NCI-H1694 (cell line): Measurements from ENCODE around the gene DAAM1.

Experiments used
- DNase-seq: peaks from one replicate; lab custom pipeline; 2025; lab: John Stamatoyannopoulos, UW

DAAM1 gene

GRCh38 chr14:59221568-59221967 lies 33.1 kb downstream of the DAAM1 start:
- no peak for DNase-seq

- no peak for DNase-seq
These were observed 35.9 kb downstream of the DAAM1 start for GRCh38 chr14:59224341-59224740.

GRCh38 chr14:59225281-59225680 lies 36.8 kb downstream of the DAAM1 start:
- no peak for DNase-seq

DNA sequence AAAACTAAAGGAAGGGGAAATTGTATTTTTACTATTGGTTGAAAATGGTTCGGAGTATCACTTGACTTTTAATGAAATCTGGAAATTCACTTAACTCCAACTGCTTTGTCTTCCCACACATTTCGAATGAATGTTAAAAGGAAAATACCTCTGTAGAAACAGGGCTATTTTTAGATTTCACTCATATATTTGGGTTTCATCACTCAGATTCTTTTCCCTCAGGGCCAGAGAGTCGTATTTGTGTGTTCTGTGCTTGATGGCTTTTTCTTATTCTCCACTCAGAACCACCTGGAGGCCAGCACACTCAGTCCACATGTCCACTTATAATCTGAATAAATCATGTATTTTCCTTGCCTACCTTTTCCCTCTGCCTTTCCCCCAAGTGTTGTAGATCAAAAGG lies 40.0 kb downstream of the DAAM1 start:
- no peak for DNase-seq

- DNase-seq = no peak
These were observed 41.4 kb downstream of the DAAM1 start for GRCh38 chr14:59229653-59230406.

DNA sequence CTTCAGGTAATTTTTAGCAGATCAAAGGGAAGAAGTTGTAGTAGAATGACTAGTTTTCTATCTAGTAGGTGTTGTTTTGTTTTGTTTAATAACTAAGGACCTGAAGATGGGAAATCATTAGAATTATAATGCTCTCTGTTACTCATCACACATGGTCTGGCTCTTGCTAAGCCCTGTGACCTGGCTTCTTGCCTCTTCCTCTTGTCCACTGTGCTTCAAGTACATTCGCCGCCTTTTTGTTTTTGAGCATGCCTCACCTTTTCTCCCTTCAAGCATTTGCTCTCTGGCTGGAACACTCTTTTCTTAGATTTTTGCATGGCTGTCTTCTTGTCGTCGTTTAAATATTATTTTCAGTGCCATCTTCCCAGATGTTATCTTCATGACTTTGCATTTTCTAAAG lies 47.7 kb downstream of the DAAM1 start:
- no peak for DNase-seq

- DNase-seq = no peak
These were observed 49.7 kb downstream of the DAAM1 start for GRCh38 chr14:59238216-59238615.

DNA sequence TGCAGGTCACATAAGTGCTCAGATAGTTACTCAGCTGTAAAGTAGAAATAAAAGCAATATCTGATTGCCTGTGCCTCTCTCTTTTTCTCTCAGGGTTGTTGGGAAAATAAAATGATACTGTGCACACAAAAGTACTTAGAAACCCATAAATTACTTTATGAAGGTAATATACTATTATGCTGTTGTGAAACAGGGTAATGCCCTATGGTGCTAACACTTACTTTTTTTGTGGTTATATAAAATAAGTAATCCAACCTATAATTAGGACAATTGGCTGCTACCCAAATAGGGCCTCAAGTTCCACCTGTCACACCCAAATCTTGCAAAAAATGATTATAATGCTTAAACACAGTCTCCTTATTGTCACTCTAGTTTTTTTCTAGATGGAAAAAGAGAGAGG lies 50.6 kb downstream of the DAAM1 start:
- DNase-seq = no peak

DNA sequence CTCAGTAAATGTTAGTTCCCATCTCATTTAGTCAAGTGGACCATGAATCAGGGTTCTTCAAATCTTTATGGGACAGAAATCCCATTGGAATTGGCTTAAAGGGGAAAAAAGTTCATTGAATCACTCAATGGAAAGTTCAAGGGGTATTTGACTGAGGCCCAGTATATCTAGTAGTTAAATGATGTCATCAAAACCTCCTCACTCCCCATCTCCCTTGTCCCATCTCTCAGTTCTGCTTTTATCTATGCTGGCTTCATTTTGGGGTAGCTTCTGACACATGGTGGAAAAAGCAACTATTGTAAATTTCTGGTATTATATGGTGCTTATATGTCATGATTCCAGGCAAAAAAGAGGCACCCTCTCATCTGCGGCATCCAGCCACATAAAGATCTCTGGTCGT lies 51.9 kb downstream of the DAAM1 start:
- no peak for DNase-seq

GRCh38 chr14:59241121-59241520 lies 52.7 kb downstream of the DAAM1 start:
- DNase-seq = no peak

DNA sequence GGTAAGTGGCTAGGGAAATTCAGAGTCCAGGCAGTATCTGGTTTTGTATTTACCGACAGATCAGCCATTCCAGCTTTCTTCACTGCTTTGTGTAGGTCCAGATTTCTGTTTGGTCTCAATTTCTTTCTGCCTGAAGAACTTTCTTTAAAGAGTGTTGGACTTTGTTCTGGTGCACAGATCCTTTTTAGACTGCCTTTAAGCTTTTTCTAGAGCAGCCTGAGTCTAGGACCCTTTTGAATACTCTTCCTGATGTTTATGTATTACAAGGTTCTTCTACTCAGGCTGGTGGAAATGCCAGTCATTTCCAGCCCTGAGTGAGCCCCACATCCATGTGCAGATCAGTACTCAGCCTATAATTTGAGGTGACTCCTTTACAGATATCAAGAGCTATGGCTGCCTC lies 54.7 kb downstream of the DAAM1 start:
- DNase-seq = no peak

DNA sequence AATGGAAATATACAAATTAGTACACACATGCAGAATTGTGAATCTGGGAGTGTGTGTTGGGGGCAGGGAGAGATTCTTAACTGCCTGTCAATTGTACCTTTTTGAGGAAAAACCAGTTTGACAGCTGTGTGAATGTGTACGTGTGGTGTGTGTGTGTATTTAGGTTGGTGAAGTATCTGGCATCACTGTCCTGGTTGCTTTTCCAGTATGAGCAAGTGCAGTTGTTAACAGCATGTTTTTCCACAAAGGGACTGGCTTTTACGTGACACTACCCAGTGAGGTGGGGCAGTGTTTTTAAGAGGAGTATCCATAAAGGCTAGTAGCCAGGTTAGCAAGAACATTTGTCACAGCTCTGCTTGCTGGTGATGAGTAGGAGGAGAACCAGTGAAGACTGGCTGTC lies 56.1 kb downstream of the DAAM1 start:
- no peak for DNase-seq

DNA sequence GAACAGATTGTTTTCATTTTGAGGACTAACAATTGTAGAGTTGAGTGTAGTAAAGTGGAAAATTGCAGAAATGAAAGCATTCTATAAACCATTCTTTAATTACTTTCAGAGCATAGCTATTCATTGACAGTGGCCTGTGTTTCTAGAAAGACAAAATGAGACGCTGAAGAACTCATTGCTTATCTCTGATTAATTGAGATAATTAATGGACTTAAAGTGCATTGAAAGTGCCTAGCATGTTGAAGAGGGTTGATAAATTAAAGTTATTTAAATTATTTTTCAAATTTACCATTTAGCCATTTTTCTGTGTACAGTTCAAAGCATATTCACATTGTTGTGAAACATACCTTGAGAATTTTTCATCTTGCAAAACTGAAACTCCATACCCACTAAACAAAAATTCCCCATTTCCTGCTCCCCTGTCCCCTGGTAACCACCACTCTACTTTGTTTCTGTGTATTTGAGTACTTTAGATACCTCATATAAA lies 57.4 kb downstream of the DAAM1 start:
- DNase-seq = no peak

GRCh38 chr14:59246566-59246965 lies 58.1 kb downstream of the DAAM1 start:
- no peak for DNase-seq

DNA sequence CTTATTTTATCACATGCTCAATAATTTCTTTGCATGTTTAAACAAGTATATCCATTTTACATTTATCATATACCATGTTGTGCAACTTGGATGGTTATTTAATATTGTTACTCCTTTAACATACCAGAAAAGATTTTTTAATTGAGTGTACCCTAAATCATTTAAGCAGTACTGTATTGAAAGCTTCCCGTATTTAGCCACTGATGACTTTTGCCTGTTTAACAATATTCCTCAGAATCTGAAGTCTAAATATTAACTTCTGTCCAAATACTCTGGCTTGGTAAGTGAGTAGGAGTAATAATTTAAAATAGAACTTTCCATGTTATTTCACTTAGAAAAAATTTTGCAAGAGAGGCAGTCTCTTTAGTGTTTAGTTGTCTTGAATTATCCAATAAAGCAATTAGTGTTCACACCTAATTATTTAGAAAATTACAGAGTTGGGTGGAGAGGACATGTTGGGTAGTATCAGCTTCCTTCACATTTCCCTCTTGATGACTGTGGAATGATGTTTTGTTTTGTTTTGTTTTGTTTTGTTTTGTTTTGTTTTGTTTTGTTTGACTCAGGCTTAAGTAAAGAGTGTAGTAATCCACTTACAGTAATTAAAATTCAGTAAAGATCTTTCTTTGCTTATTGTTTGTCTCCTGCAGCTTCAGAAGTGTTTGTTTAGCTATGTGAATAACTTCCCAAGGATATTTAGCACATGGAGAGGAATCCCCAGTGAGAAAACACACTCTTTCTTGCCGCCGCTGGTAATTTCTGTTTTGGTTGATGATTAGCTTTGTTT lies 59.5 kb downstream of the DAAM1 start:
- DNase-seq = no peak

DNA sequence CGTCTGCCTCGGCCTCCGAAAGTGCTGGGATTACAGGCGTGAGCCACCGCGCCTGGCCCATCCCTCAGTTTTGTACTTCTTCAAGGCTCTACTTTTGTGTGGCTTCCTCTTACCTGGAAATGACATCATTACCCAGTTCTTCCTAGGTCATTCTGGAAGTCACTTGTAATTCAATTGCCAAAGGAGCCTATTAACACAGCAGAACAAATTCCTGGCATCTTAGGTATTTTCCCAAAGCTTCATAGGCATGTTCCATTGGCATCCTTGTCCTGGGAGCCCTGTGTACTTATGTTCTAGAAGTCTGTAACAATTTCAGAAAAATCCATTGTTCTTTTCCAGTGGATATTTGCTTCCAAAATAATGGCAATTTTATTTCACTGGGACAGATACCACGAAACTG lies 60.6 kb downstream of the DAAM1 start:
- no peak for DNase-seq

DNA sequence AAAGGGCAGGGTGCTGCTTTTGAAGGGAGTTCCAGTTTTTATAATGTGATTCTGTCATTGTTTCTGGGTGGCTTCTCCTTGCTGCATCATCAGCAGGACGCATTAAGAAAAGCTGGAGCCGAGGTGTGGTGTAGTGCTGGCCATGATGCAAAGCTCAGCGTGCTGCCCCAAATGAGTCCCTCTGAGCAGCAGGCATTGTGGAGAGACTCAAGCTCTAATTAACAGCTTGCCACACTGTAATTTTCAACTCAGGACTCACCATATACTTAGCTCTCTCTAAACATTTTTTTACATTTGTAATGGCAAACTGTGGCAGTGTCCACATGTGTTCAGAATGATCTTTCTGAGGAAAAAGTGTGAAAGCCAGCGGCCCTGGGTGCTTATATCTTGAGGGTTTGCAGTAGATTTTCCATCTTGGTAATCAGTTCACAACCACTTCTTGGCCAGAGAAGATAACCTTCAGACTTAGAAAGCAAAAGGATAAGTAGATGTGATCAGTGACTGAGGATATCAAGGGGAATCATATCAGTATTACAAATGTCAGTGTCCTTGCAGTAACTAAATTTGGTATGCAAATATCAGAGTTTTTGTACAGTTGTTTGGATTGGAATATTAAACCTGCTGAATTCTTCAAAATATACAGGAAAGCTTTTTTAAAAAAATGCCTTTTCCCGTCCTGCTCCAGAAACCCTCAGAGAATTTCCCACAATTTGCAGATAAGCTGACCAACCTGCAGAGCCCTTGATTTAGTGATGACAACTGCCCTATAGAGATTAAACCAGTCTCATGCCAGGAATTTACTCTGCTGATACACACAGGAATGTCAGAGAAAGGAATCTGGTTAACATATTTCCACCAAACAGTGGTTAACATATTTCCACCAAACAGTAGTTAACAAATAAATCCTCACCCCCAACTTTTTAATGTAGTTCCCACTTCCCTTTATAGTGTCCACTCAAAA lies 63.6 kb downstream of the DAAM1 start:
- no peak for DNase-seq

- DNase-seq = no peak
These were observed 64.5 kb downstream of the DAAM1 start for GRCh38 chr14:59252772-59253500.

DNA sequence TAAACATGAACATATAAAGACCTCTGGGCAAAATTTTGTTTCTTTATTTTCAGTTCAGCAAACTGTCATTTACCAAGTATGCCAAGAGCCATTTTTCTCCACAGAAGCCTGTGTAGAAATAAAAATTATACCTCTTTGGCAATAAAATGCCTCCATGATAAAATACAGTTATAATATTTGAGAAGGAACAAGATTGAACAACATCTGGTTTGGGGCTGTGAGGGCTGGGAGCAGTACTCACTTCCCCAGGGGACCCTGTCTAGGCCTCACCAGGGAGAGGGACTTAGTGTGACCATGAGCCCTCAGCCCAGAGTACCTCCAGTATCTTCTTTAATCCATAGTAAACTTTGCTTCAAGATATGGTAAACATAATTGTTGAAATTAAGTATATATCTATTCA lies 65.1 kb downstream of the DAAM1 start:
- no peak for DNase-seq

DNA sequence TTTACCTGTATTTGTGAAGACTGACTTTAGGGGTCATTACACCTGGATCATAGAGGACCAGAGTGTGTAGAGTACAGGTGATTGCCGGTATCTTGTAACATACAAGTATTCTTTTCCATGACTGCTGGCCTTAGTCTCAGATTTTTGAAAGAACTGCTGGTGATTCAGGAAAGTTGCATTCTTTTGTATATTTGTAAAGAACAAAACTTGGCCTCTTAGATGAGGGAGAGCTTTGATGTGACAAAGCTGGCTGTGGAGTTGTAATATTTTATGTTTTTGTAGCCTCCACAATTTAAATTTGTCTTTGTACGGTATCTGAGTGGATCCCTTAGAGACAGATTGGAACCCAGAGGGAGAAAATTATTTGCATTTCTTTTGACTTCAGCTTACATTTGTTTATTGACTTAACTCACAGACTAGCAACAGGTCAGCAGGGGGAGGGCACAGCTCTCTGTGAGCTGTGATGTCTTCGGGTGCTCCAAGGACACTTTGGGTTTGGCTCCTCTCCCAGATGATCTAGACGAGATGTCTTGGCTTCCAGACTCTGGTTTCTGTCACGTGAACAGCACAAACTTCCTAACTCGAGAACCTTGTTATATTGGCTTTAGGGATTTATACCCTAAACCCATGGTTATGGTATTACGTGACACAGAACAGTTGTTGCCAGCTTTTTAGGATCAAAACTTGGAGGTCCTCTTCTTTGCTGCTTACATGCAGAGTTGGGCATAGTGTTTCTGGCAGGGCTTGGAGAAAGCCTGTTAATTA lies 65.9 kb downstream of the DAAM1 start:
- no peak for DNase-seq
